ENCODE data around the gene CD9. TPM values are rescaled to one million over a fixed set of nuclear protein-coding genes. Genes with fewer than 3 reads are reported as not detected.

CD9 gene
- polyA plus RNA-seq, 1 donor (not counting 4 experiments of a cell fraction or from before 2014, with no cell fraction given): 1,084 TPM

GRCh38 chr12:6206327-6206726, 6.1 kb downstream of the CD9 start:
- Histone ChIP-seq H4K20me1 (ENCODE audit: control insufficient read depth, extremely low read depth, insufficient read depth, low read length) (peaks cover 19% of the 10 kb centered on the region), H3K9me1 (ENCODE audit: control insufficient read depth, extremely low read depth, insufficient read depth, low read length) (peaks cover 9% of the 10 kb centered on the region), H3K9ac (ENCODE audit: control insufficient read depth, extremely low read depth, insufficient read depth, low read length) (no peak overlapping the region), H3K9me3 (ENCODE audit: control insufficient read depth, low read depth, low read length) (no peaks in the 10 kb centered on the region), H3K79me2 (ENCODE audit: control insufficient read depth, insufficient read depth, low read length) (peaks cover 94% of the 10 kb centered on the region), H3K27me3 (ENCODE audit: control insufficient read depth, extremely low read depth, insufficient read depth, low read length) (no peaks in the 10 kb centered on the region), H3K4me2 (ENCODE audit: control insufficient read depth, extremely low read depth, insufficient read depth, low read depth, low read length) (no peak overlapping the region), H3K4me1 (ENCODE audit: control insufficient read depth, extremely low read depth, insufficient read depth, low read length) (peaks cover 84% of the 10 kb centered on the region), H3K27ac (ENCODE audit: control insufficient read depth, insufficient read depth, low read length) (peak overlapping the region; percentile 74), H3K4me3 (ENCODE audit: control insufficient read depth in 2 of 3, extremely low read depth in 1 of 3, insufficient read depth in 2 of 3, low read depth in 1 of 3, low read length in 3 of 3) (no peak overlapping the region), H3K36me3 (ENCODE audit: control insufficient read depth in 2 of 2, extremely low read depth in 1 of 2, insufficient read depth in 2 of 2, low read length in 2 of 2) (peaks cover 9 to 53% of the 10 kb centered on the region in 2 experiments), H2AFZ (ENCODE audit: control insufficient read depth, low read length) (no peak overlapping the region)
- DNase-seq (ENCODE audit: low read depth, low spot score) (no peak), FAIRE-seq (no peak)
- TF ChIP-seq CTCF (optimal IDR thresholded peaks at IDR 0.05 in 1 of 3, IDR thresholded peaks at IDR 0.05 in 1 of 3, conservative IDR thresholded peaks at IDR 0.05 in 1 of 3; ENCODE audit: extremely low read depth in 1 of 3, insufficient read depth in 2 of 3, low read length in 3 of 3) (no peak), EZH2 (IDR thresholded peaks at IDR 0.05; ENCODE audit: low read length) (no peak)
- dilution Hi-C loops (cut with MboI; ENCODE audit: extremely low pct_ligation_motif_present, low sequenced_read_pairs): no loop called here

DNA sequence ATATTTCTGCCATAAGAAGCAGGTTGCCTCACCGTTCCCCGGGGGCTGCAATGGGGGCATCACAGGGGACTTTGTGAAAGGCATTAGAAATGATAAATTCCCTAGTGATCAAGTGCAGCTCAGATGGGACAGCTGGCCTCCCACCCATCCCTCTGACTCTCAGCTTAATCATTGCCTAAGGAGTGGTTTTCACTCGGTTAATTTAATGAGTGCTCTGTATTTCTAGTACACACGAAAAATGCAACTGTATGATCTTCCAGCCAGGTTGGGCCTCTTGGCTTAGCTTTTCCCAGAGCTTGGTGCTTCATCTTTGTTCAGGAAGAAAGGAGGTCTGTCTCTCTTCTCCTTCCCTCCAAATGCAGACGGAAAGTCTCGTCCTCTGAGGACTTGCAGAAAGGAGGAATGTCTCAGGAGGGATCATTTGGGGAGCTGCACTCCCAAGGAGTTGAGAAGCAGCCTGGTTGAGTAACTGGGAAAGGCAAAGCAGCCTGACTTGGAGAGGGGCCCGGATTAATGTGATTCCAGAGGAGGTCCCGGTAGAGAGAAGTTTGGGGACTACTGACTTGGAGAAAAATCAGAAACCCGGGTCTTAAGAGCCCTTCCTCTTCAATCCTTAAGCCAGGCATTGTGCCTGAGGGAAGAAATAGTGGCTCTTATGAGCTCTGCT, 7.2 kb downstream of the CD9 start:
- H3K4me3 ChIP-seq (ENCODE audit: control insufficient read depth in 2 of 3, extremely low read depth in 1 of 3, insufficient read depth in 2 of 3, low read depth in 1 of 3, low read length in 3 of 3): peak overlapping the region in 1 of 3 experiments; percentile 3
- H4K20me1 ChIP-seq (ENCODE audit: control insufficient read depth, extremely low read depth, insufficient read depth, low read length): peaks cover 10% of the 10 kb centered on the region
- no peak for TF ChIP-seq CTCF (optimal IDR thresholded peaks at IDR 0.05 in 1 of 3, IDR thresholded peaks at IDR 0.05 in 1 of 3, conservative IDR thresholded peaks at IDR 0.05 in 1 of 3; ENCODE audit: extremely low read depth in 1 of 3, insufficient read depth in 2 of 3, low read length in 3 of 3)
- TF ChIP-seq EZH2 (IDR thresholded peaks at IDR 0.05; ENCODE audit: low read length): no peak
- no peak for DNase-seq (ENCODE audit: low read depth, low spot score)
- H2AFZ ChIP-seq (ENCODE audit: control insufficient read depth, low read length): no peak overlapping the region
- dilution Hi-C loops (cut with MboI; ENCODE audit: extremely low pct_ligation_motif_present, low sequenced_read_pairs): no loop called here
- H3K9ac ChIP-seq (ENCODE audit: control insufficient read depth, extremely low read depth, insufficient read depth, low read length): peak overlapping the region; percentile 65
- H3K27ac ChIP-seq (ENCODE audit: control insufficient read depth, insufficient read depth, low read length): peak overlapping the region; percentile 74
- H3K9me1 ChIP-seq (ENCODE audit: control insufficient read depth, extremely low read depth, insufficient read depth, low read length): peaks cover 9% of the 10 kb centered on the region
- peak overlapping the region; percentile 27 for H3K4me2 ChIP-seq (ENCODE audit: control insufficient read depth, extremely low read depth, insufficient read depth, low read depth, low read length)
- H3K4me1 ChIP-seq (ENCODE audit: control insufficient read depth, extremely low read depth, insufficient read depth, low read length): peaks cover 84% of the 10 kb centered on the region
- FAIRE-seq: peak; percentile 55
- H3K9me3 ChIP-seq (ENCODE audit: control insufficient read depth, low read depth, low read length): no peaks in the 10 kb centered on the region
- H3K27me3 ChIP-seq (ENCODE audit: control insufficient read depth, extremely low read depth, insufficient read depth, low read length): no peaks in the 10 kb centered on the region
- H3K79me2 ChIP-seq (ENCODE audit: control insufficient read depth, insufficient read depth, low read length): peaks cover 94% of the 10 kb centered on the region
- peaks cover 11 to 55% of the 10 kb centered on the region in 2 experiments for H3K36me3 ChIP-seq (ENCODE audit: control insufficient read depth in 2 of 2, extremely low read depth in 1 of 2, insufficient read depth in 2 of 2, low read length in 2 of 2)
